GM18502 (cell line): Measurements from ENCODE around the gene ACYP2.
"Not testable (repeated sequence)": the region's sequence is repeated elsewhere in the genome, so short reads cannot be mapped to it uniquely, and the experiment has no call there.

Source experiments
- ATAC-seq: cut with Tn5 transposase; IDR thresholded peaks from one replicate; pipeline ENCODE4 v1.9.1; 2021; ENCODE audit warnings: mild to moderate bottlenecking; ENCODE audit not compliant: unreplicated experiment, poor library complexity

The ACYP2 gene

GRCh38 chr2:54259413-54260240 is 144.2 kb downstream of the ACYP2 start:
- peak; percentile 89 for ATAC-seq

- ATAC-seq = no peak
These were observed 144.8 kb downstream of the ACYP2 start for GRCh38 chr2:54260241-54260595.

- no peak for ATAC-seq
These were observed 146.1 kb downstream of the ACYP2 start for GRCh38 chr2:54261537-54261936.

- ATAC-seq = no peak
These were observed 146.8 kb downstream of the ACYP2 start for GRCh38 chr2:54262015-54262765.

GRCh38 chr2:54265081-54265480 is 149.7 kb downstream of the ACYP2 start:
- not testable (repeated sequence) for ATAC-seq

GRCh38 chr2:54267577-54267976 is 152.2 kb downstream of the ACYP2 start:
- no peak for ATAC-seq

GRCh38 chr2:54271189-54271588 is 155.8 kb downstream of the ACYP2 start:
- no peak for ATAC-seq

- peak; percentile 96 for ATAC-seq
These were observed 156.6 kb downstream of the ACYP2 start for GRCh38 chr2:54271843-54272627.

GRCh38 chr2:54274781-54275242 is 159.4 kb downstream of the ACYP2 start:
- ATAC-seq = no peak

GRCh38 chr2:54275541-54275940 is 160.1 kb downstream of the ACYP2 start:
- no peak for ATAC-seq

- ATAC-seq = no peak
These were observed 164.0 kb downstream of the ACYP2 start for GRCh38 chr2:54279385-54279784.

GRCh38 chr2:54284826-54285225 is 169.4 kb downstream of the ACYP2 start:
- ATAC-seq = no peak

- ATAC-seq = no peak
These were observed 170.0 kb downstream of the ACYP2 start for GRCh38 chr2:54285451-54285850.

- no peak for ATAC-seq
These were observed 172.1 kb downstream of the ACYP2 start for GRCh38 chr2:54287532-54287931.

- no peak for ATAC-seq
These were observed 174.5 kb downstream of the ACYP2 start for GRCh38 chr2:54289917-54290316.

GRCh38 chr2:54290356-54291025 is 175.1 kb downstream of the ACYP2 start:
- ATAC-seq = no peak

- ATAC-seq = not testable (repeated sequence)
These were observed 179.2 kb downstream of the ACYP2 start for GRCh38 chr2:54294665-54295064.

GRCh38 chr2:54295911-54296310 is 180.5 kb downstream of the ACYP2 start:
- no peak for ATAC-seq

- no peak for ATAC-seq
These were observed 183.1 kb downstream of the ACYP2 start for GRCh38 chr2:54298514-54298913.

- no peak for ATAC-seq
These were observed 188.2 kb downstream of the ACYP2 start for GRCh38 chr2:54303631-54304030.
